Measurements from ENCODE around the gene IQCM.

Gene IQCM

DNA sequence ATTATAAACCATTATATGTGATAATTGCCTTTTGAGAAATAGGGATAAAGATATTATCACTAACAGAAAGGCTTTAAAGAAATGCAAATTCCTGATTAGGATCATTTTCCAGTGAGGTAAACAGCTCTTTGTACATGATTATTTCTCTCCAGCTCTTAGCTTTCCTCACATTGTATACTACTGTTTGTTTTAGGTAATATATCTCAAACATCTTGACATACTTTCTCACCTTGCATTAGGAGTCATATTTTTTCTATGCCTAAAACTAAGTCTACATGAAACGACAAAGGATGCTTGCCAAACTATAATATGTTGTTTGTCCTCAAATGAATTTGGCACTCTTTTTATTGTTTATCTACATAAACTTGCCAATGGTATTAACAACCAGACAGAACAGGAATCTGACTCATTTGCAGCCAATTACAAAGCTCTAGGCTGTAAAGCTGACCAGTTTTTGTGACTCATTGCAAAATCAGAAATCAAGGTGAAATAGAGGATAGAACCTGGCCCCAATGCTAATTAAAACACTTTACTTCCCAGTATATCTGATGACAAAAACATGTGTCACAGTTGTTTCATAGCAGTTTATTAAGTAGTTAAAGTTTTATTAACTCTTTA is 107.0 kb downstream of the IQCM start:
- DNase-seq: no peak

DNA sequence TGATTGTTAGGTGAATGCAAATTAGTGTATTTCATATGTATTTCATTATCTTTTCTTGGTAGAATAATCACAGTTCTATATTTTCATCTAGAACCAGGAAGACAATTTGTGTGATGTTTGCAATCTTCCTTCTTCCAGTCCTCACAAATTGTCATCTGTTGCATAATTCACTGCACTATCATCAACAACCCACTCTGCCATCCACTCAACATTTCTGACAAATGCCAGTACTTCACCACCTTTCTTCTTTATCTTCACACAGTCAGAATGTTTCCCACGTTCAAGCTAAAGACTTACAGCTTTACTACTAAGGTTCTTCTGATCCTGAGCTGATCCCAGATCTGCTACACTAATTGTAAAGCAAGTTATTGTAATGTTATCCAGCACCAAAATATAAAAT is 107.8 kb downstream of the IQCM start:
- no peak for DNase-seq

DNA sequence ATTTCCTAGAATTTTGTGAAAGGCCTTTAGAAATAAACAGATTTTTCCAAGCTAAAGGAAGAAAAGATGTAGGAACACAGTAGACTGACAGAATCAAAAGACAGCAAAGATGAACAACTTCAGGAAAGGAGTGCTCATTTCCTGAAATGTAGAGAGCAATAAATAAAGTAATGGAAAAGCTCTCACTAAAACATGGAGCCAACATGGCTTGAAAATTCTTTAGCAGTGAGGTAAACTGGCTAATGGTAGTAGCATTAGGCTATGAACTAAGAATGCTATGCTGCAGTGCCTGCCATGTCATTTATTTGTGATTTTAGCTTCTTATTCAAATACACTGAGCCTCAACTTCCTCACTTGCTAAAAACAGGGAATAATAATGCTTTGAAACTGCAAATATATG is 108.7 kb downstream of the IQCM start:
- no peak for DNase-seq

DNA sequence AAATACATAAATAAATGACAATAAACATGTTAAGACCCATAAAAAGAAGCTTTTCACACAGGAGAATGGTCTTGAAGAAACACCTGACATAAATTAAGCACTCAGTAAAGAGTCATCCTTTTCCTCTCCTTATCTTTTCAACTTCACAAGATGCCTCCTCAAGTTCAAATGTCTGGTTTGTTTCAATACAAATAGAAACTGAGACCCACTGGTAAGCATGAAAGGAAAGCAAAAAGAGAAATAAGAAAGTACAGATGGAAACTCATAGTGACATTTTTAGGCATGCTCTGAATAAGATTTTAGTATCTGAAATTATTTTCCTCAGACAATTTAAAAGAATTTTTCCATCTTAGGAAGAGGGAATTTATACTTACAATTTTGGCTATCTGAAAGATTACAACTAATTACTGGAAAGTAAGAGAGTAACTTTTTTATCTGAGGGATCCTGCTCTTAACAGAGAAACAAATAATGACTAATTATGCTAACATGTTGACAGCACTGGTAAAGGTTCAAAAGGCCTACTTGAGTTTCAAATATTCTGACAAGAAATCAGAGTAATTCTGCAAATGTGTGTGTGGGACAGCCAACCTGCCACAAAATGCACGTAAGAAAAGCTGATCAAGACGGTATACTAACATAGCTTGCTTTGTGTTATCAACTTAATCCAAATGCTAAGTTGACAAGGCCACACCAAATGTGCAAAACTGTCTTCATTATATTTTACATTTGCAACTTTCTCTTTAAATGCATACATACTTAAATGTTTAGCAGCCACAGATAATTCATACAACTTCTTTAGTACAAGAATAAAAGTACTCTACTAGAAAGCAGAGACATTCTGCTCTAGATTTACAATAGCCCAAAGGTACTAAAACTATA is 113.0 kb downstream of the IQCM start:
- no peak for DNase-seq

DNA sequence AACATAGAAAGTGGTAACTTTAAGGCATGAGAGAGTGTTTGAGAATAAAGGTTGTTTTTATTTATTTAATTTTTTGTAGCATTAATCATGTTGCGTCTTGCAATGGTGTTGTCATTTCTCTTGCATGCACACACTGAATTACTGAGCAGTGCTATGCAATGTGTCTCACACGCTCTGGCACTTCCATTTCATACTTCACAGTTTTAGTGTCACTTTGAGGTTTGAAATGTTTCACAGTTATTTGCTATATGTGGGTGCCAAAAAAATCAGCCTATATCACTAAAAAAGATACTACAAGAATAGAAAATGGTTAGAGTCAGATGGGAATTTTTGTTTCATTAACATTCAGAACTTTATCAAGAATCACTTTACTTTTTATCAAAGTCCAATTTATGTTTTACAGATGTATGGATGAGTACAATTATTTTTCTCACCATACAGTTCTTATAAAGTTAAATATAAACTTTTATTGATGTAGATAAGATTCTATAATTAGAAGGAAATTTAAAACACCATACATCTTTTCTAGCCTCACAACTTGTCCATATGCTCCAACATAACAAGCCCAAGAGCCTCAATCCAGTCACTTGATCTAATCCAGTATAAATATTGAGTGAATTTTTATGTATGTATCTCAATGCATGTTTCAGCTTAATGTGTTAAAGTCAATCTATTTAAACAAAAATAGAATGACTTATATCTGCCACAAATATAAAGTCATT is 114.0 kb downstream of the IQCM start:
- DNase-seq: no peak

DNA sequence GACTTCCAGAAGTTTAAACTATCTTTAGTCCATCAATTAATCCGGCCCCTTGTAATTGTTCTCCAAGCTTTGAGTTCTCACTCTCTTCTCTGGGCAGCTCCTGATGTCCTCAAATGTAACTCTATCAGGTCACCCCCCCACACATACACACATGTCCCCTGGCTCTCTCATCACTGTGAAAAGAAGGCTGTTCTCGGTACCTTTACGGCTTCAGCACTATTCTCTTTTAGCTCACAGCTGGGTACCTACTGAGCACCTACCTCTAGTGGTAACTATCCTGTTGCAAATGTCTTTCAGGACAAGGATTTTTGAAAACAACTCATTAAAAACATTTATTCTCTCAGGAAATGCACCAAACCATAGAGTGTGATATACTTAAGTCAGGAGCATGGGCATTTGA is 115.4 kb downstream of the IQCM start:
- DNase-seq: no peak

DNA sequence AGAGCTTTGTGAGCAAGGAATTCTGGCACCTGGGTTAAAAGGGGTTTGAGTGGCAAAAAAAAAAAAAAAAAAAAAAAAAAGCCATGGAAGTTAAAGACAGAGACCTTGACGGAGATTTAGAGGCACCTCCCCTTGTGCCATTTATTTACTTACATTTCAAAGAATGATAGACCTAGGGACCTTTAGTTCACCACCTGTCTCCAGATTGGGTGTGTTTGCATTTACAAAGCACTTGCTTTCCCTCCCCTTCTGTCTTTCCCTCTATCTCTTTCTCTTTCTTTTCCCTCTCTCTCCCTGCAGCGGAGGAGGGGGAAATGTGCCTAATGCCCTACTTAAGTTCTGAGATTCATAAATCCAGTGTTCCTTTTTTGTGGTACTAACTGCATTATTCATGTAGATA is 116.0 kb downstream of the IQCM start:
- DNase-seq: no peak

DNA sequence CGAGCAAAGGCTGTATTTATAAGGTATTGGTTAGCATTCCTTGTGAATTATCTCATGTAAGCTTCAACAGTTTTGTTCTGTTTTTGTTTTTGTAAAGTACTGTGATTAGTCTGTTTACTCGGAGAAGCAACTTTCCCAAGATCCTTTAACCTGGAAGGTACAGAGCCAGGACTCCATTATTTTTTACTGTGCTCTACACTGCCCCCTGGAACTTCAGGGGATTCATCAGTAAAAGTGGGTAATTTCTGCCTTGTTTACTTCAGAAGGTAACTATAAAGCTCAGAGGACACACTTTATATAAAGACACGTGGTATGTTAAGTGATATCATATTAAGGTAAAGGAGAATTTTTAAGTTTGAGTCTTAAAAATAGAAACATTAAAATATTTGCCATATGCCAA is 124.9 kb downstream of the IQCM start:
- DNase-seq: no peak

DNA sequence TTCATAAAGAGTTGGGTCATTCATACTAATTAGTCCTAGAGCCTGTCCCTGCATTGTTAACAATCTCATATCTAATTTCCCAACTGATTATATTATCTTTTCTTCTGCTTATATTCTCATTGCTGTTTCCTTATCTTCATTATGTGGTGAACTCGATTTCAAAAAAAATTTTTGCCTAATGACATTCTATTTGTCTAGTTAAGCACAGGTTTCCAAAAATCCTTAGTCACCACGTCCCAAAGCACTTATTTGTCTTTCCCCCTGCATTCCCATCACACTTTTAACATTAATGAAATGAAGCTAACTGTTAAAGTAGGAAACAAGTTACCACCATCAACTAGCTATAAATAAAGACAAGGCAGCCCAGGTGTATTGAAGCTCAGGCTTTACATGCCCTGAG is 131.1 kb downstream of the IQCM start:
- DNase-seq: no peak

DNA sequence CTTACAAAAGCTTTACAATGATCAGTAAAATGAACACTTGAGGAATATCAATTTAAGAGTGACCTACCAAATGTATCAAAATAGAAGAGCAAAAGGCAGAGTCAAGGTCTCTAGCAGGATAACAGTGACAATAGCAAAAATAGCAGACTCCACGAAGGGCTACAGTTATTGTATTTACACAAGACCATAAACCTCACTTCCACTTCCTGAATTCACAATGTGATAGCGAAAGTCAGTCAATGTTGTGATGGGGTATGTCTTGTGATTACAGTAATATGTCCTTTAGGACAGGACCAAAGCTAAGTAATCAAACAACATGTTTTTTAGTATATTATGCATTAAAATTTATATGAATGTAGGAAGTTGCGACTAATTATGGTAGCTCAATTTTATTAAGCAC is 139.6 kb downstream of the IQCM start:
- no peak for DNase-seq

DNA sequence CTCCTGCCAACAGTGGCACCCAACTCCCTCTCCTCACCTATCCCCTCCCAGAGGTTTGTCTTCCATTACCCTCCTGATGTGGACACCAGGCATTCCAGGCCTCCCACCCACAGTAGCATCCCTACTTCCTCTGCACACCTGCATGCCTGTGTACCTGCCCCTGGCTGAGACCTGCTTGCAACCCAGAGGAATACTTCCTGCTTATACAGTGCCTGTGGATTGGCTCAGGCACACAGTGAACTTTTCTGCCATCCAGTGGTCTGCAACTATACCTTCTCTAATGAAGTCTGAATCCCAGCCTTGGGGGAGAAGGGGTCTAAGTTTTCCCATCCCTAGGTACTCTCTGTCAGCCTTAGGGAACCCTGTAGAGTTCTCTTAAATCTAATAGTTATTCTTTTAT is 169.9 kb downstream of the IQCM start:
- no peak for DNase-seq

DNA sequence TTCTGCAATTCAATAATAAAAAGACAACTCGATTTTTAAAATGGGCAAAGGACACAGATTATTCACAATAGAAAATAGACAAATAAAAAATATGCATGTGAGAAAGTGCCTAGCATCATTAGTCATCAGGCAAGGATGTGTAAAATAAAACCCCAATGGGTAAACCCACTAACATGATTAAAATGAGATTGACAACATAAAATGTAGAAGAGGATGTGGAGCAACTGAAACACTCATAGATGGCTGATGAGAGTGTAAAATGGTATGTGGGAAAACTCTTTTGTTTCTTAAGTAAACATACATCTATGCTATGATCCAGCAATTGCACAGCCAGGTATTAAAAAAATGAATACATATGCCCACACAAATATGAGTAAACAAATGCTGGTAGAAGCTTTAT is 177.6 kb downstream of the IQCM start:
- no peak for DNase-seq

DNA sequence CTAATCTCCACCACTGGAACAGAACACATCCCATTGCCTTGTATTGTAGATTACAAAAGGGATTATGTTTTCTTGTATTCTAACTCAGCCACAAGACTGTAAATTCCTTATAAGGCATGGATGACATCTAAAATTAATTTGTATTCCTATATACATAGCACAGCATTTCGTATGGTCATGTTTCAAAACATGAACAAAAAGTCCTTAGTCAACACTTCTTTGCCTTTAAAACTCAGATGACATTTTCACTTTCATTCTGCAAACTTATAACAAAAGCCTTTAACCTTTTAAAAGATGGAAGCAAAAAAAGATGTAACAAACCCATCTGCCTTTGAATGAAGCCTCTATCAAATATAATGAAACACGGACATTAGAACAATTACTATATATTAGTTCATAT is 181.3 kb downstream of the IQCM start:
- no peak for DNase-seq

DNA sequence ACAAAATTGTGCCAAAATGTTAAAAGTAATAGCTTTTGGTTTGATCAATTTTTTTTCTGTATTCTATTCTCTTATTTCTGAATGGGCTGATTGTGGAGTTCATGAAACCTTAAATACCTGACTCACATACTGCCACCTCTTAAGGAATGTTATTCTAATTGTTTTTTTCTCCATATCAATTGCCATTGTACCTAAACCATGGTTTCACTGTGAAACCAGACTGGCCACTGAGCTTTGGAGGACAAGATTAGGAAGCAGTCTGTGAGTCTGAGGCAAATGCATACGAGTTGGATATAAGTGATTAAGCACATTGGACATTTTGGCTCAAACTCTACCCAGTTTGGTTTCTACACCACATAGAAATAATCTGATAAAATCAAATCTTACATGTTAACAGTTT is 184.0 kb downstream of the IQCM start:
- DNase-seq: no peak

DNA sequence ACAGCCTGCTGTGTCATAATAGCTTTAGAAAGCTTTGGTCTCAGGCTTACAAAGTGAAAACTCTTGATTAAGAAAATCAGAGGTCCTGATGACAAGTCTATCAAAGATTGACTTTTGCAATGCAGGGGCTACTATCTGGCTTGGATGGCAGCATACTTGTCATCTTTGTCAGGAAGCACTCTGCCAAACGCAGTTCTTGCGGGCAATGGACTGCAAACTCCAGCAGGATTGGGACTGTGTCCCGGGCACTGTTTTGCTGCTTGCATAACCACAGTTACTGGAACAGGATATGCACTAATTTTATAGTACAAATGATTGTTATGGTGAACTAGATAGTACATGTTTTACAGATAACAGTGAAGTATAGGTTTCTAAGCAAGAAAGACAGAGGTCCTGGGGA is 185.6 kb downstream of the IQCM start:
- no peak for DNase-seq

DNA sequence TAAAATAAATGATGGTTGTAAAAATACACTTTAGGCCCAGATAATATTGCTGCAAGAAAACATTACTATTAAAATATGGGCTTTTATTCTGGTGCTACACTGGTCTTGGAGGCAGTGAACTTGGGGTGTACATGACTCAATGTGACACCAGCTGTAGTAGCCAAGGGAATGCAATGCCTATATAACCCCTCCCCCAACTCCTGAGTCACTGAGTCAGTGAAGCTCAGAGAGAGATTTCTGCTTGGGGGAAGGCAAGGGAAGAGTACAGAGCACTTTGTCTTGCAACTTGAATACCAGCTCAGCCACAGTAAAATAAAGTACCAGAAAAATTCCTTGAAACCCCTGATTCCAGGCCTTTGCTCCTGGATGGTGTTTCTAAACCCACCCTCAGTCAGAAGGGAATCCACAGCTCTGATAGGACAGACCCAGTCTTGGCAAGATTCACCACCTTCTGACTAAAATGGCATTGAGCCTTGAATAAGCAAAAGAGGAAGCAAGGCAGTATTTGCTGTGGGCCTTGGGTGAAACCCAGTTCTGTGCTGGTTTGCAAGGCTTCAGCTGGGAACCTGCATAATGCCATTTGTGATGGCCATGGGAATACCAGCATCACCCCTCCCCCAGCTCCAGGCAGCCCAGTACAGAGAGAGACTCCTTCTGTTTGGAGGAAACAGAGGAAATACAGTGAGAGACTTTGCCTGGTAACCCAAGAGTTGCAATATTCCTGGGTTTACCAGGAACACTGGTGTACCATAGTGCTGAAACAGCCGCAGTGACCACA is 209.9 kb downstream of the IQCM start:
- DNase-seq: no peak

DNA sequence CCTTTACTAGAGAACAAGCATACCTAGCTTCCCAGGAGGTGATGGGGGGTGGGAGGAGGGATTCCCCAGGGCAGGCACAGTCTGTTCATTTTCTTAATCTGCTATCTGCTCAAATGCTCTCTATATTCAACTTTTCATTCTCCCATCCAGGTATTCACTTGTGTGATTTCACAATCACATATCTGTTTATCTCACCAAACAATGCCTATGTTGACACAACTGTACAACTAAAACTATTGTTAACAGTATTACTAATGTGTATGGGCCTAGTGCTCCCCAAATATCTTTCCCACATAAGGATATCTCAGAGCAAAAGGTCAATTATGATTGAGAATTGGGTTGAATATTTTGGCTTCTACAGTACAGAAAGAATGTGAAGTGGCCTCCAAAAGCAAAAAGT is 210.8 kb downstream of the IQCM start:
- DNase-seq: no peak

DNA sequence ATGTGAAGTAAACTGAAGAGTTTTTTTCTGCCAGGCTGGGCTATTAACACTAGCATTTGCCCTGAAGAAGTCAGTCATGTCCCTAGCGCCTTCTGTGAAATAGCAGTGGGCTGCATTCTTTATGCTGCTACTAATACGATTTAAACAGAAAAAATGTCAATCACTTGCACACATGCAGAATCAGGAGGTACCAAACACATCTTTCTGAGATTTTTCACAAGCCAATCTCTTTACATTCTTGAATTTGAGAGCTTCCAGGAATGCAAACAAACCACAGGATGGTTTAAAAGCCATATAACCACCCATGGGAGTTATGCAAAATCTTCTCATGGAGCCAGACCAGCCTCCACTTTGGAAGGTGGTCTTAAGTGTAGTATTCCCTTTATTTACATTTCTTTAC is 220.1 kb downstream of the IQCM start:
- no peak for DNase-seq

DNA sequence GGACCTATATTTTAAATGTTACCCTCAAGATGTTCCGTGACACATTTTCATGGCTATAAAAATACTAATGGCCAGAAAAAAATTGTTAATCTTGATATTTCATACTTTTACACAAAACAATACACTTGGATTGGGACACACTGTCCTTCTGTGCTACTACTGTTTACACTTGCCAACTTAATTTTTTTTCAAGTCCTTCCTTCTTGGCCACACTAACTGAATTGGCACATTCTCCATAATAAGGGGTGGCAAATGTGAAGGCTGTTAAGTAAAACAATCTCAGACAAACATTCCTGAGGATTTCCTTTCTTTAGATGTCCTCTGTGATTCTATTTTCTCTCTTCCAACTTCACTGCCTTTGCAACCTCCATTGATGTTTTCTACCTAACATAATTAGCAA is 225.8 kb downstream of the IQCM start:
- no peak for DNase-seq

DNA sequence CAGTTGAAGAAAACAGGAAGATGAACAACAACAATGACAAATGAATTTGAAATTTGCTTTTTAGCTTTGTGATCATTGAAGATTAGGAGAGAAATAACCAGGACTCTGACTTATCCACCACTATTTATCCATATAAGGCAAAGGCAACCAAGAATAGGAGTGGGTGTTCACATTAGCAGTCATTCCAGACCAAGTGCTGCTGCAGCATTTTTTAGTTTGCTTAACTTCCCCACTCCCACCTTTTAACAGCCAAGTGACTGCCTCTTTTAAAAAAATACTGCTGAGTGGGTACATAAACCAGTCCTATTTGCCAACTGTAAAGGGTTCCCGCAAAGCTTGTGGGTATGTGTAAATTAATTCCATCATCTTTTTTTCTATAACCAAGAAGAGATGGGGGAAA is 230.9 kb downstream of the IQCM start:
- DNase-seq: no peak

DNA sequence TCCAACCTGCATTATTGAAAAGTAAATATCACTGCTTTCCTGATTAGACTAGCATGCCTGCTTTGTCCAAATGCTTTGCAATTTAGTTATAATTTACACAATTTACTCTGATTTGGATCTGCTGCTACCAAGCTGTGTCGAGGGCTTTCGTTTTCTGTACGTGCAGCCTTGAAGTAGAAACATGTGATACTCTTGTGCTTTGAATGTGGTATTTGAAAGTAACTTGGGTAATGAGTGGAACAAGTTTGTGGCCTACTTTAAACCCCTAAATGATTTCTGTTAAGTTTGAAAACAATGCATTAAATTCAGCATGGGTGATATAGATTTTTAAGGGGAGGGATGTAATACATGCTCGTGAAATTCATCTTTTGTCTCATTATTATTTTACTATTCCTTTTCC is 240.7 kb downstream of the IQCM start:
- no peak for DNase-seq

DNA sequence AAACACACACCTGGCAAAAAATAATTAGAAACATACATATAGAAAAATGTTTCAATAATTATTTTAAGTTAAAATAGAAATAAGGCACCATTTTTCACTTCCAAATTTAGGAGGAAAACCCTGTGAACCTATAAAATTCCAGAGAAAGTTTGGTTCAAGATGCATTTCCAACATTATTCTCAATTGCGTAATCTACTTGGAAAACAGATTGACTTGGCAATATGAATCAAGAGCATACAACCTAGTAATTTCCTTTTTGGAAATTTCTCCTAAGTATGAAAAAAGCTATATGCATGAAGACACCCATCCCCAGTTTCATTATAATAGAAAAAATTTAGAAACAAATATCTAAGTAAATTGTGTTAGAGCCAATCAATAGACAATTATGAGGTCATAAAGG is 242.9 kb downstream of the IQCM start:
- no peak for DNase-seq

DNA sequence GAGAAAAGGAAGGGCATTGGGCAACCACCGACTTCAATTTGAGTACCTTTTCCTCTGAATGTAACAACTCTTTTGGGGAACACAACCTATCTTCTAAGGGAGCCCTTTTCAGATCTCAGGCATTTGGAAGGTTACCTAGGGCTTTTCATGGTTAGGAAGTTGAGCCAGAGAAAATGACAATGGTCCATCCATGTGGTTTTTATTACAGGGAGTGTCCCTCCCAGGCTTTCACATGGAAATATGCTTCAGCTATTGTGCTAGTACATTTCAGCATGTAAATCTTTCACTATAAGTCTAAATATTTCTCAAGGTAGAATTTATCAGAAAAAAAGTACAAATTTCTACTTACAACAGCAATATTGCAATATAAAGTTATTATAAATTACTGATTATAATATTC is 259.8 kb downstream of the IQCM start:
- DNase-seq: no peak

All from NCI-H1417 treated with DMSO at 0.1 percent for 48 hours (cell line).